ENCODE data around the gene SBNO2.

DNA sequence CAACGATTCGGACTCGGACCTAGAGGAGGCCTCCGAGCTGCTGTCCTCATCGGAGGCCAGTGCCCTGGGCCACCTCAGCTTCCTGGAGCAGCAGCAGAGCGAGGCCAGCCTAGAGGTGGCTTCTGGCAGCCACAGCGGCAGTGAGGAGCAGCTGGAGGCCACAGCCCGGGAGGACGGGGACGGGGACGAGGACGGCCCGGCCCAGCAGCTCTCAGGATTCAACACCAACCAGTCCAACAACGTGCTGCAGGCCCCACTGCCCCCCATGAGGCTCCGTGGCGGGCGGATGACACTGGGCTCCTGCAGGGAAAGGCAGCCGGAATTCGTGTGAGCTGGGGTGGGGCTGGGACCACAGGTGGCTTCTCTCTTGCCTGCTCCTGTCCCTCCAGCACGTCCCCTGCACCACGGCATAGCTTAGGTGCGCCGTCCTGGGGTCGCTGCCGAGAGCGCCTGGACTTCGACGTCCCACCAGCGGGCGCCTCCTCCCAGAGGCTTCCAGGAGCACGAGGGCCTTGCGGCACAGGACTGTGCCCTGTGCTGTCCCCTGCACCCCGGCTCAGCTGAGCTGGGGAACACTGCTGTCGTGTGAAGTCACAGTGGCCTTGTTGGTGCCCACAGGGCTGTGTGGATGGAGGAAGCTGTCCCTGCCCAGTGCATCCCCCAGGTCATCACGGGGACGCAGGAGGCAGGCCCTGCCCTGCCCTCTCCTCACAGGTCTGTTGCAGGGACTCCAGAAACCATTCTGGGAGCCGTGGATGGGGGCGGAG is 88.2 kb downstream of the SBNO2 start:
- TF ChIP-seq, protein P1, sequence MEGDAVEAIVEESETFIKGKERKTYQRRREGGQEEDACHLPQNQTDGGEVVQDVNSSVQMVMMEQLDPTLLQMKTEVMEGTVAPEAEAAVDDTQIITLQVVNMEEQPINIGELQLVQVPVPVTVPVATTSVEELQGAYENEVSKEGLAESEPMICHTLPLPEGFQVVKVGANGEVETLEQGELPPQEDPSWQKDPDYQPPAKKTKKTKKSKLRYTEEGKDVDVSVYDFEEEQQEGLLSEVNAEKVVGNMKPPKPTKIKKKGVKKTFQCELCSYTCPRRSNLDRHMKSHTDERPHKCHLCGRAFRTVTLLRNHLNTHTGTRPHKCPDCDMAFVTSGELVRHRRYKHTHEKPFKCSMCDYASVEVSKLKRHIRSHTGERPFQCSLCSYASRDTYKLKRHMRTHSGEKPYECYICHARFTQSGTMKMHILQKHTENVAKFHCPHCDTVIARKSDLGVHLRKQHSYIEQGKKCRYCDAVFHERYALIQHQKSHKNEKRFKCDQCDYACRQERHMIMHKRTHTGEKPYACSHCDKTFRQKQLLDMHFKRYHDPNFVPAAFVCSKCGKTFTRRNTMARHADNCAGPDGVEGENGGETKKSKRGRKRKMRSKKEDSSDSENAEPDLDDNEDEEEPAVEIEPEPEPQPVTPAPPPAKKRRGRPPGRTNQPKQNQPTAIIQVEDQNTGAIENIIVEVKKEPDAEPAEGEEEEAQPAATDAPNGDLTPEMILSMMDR (conservative IDR thresholded peaks at IDR 0.05; ENCODE audit: low read depth, low read length), result no peak
- TF ChIP-seq, protein P2, sequence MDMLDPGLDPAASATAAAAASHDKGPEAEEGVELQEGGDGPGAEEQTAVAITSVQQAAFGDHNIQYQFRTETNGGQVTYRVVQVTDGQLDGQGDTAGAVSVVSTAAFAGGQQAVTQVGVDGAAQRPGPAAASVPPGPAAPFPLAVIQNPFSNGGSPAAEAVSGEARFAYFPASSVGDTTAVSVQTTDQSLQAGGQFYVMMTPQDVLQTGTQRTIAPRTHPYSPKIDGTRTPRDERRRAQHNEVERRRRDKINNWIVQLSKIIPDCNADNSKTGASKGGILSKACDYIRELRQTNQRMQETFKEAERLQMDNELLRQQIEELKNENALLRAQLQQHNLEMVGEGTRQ (IDR thresholded peaks at IDR 0.05; ENCODE audit: low read depth, low read length), result no peak
- no peak for TF ChIP-seq BHLHE40 (IDR thresholded peaks at IDR 0.05; ENCODE audit: low read depth, low read length)
- TF ChIP-seq RAD21 (IDR thresholded peaks at IDR 0.05; ENCODE audit: low read length), result no peak
- no peak for TF ChIP-seq SMC3 (IDR thresholded peaks at IDR 0.05; ENCODE audit: low read depth, low read length)
- TF ChIP-seq CHD1 (IDR thresholded peaks at IDR 0.05; ENCODE audit: low read depth, low read length), result no peak
- TF ChIP-seq, protein P3, sequence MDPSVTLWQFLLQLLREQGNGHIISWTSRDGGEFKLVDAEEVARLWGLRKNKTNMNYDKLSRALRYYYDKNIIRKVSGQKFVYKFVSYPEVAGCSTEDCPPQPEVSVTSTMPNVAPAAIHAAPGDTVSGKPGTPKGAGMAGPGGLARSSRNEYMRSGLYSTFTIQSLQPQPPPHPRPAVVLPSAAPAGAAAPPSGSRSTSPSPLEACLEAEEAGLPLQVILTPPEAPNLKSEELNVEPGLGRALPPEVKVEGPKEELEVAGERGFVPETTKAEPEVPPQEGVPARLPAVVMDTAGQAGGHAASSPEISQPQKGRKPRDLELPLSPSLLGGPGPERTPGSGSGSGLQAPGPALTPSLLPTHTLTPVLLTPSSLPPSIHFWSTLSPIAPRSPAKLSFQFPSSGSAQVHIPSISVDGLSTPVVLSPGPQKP (IDR thresholded peaks at IDR 0.05; ENCODE audit: borderline replicate concordance, low read depth, low read length), result no peak
- no peak for TF ChIP-seq MAFK (IDR thresholded peaks at IDR 0.05; ENCODE audit: low read depth, low read length)
- no peak for TF ChIP-seq POLR2A (IDR thresholded peaks at IDR 0.05; ENCODE audit: low read depth, low read length)
- no peak for TF ChIP-seq NFE2L2 (IDR thresholded peaks at IDR 0.05; ENCODE audit: low read depth, low read length)
- no peak for TF ChIP-seq FOS (IDR thresholded peaks at IDR 0.05; ENCODE audit: low read depth, low read length)
- TF ChIP-seq MAZ (IDR thresholded peaks at IDR 0.05; ENCODE audit: borderline replicate concordance, low read depth, low read length), result no peak
- TF ChIP-seq MXI1 (IDR thresholded peaks at IDR 0.05; ENCODE audit: borderline replicate concordance, low read depth, low read length), result no peak

Measured in IMR-90 (cell line).